ENCODE data around the gene EMP3. TPM values are rescaled to one million over a fixed set of nuclear protein-coding genes. Genes with fewer than 3 reads are reported as not detected.
"Not testable (repeated sequence)": the region's sequence is repeated elsewhere in the genome, so short reads cannot be mapped to it uniquely, and the experiment has no call there.

The EMP3 gene
- total and polyA plus RNA-seq, 2 of the 13 experiments (the other 11 are each of a cell fraction or from before 2014, with no cell fraction given), result 2.2 to 7.8 TPM

- TF ChIP-seq REPIN1 (CRISPR knock-in tag; IDR thresholded peaks at IDR 0.05; ENCODE audit: borderline replicate concordance, low read depth) (no peak), ZSCAN29 (CRISPR knock-in tag; conservative IDR thresholded peaks at IDR 0.05) (no peak), SNAPC5 (CRISPR knock-in tag; IDR thresholded peaks at IDR 0.05; ENCODE audit: borderline replicate concordance) (no peak), ZNF703 (CRISPR knock-in tag; IDR thresholded peaks at IDR 0.05; ENCODE audit: borderline replicate concordance) (no peak), ZFP36L2 (CRISPR knock-in tag; IDR thresholded peaks at IDR 0.05) (no peak), KDM5A (IDR thresholded peaks at IDR 0.05; ENCODE audit: borderline replicate concordance, low read length) (no peak)
These were observed 9.6 kb upstream of the EMP3 start (continued) for GRCh38 chr19:48315712-48316111.

- ATAC-seq, result not testable (repeated sequence)
- WGBS (ENCODE audit: low lambda C conversion rate), result 4% methylated on average over 9 of the region's 9 CpGs
These were observed 7.7 kb upstream of the EMP3 start for GRCh38 chr19:48317708-48317960.

More at GRCh38 chr19:48317708-48317960, 7.7 kb upstream of the EMP3 start:
- H3K27ac ChIP-seq (ENCODE audit: extremely low read length, insufficient read depth, low read length); H3K27me3 ChIP-seq (ENCODE audit: control insufficient read depth in 1 of 2, insufficient read depth in 2 of 2, low read length in 2 of 2); CTCF ChIA-PET (ENCODE audit: low intra/inter-chr PET ratio, low total read pairs); FAIRE-seq; H4K20me1 ChIP-seq (ENCODE audit: insufficient read depth, low read length); H3K36me3 ChIP-seq (replicated peaks in 1 of 2; ENCODE audit: control insufficient read depth in 1 of 2, insufficient read depth in 2 of 2, low read length in 2 of 2); DNase-seq (ENCODE audit: low spot score); BruUV-seq (replicated peaks); H2AFZ ChIP-seq (ENCODE audit: low read length); H3K79me2 ChIP-seq (ENCODE audit: insufficient read depth, low read length); H3K9ac ChIP-seq (ENCODE audit: insufficient read depth, low read depth, low read length); H3K9me3 ChIP-seq (ENCODE audit: low read length); POLR2A ChIA-PET: not testable (repeated sequence)
- Histone ChIP-seq H3K4me1 (ENCODE audit: insufficient read depth, low read length) (peaks cover 42% of the 10 kb centered on the region), H3K4me2 (ENCODE audit: low read depth, low read length) (peak overlapping the region; percentile 21; the same call in 1 of the 2 replicates), H3K4me3 (replicated peaks in 1 of 3; ENCODE audit: insufficient read depth in 1 of 3, low read depth in 2 of 3, low read length in 3 of 3) (peak overlapping the region in 1 of 3 experiments; percentile 7; a peak in 1 of 6 replicates)
- intact Hi-C loops (cut with micrococcal nuclease; ENCODE audit: unreplicated experiment), result loop anchor here (10.0 kb wide), 1 partner anchor 267 kb away; no protein-coding TSS in a partner anchor
- in situ Hi-C loops (cut with HindIII; ENCODE audit: extremely low pct_ligation_motif_present, low pct_unique_long_range_greater_than_20kb), result loop anchor here (5.0 to 10.0 kb wide), 2 partner anchors 75 to 267 kb away; partner anchors contain the start of genes GRIN2D and KDELR1
